GF-D8 (cell line): ENCODE data around the gene NEGR1.
A peak's percentile ranks its signal among the peaks of the same experiment; 100 is the strongest.

Source experiments
- DNase-seq: peaks from one replicate; lab custom pipeline; 2025; lab: John Stamatoyannopoulos, UW

NEGR1 gene

DNA sequence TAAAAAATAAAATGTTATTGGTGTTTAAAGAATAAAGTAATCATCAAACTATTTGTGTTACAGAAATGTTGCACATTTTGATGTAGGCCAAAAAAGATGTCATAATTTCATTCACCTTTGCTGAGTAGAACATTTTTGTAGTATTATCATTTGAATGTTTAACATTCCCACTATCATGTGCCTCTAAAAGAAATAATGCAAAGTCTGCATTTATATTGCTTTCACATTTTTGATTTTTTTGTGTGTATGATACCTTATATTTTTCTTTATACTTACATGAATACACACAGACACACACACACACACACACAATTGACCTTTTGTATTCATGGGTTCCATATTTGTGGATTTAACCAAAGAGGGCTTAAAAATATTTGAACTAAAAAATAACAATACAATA is 657.3 kb downstream of the NEGR1 start:
- DNase-seq = no peak

DNA sequence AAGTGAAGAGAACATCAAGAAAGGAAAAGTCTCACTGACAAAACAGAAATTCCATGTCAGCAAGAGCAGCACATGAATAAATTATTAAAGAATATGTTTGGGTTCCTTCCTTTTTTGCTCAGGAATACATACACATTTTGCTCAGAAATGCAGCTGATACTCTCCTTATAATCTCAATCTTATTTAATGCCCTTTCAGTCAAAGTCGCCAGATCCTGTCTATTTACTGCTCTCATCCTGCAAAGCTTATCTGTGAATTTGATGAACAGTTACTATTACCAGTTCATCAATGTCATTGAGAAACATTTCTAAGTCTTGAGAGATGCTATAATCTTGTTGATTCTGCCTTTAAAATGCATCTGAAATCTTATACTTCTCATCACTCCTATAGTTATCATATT is 658.5 kb downstream of the NEGR1 start:
- DNase-seq = no peak

DNA sequence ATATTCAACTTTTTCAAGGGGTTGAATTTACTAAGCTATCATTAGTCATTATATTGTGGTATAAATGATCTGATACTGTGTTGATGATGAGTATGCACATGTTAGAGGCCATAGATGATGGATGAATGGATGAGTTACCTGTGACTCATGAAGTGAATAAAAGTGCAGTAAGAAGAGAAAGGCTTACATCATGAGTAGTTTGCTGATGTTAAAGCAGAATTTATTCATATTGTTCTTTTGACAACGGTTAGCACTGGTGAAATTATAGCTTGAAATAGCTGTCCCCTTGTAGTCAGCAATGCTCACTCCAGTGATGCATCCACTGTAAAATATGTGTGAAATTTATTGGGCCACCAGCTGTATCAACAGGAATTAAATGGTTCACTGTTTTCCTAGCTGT is 660.6 kb downstream of the NEGR1 start:
- DNase-seq = no peak

DNA sequence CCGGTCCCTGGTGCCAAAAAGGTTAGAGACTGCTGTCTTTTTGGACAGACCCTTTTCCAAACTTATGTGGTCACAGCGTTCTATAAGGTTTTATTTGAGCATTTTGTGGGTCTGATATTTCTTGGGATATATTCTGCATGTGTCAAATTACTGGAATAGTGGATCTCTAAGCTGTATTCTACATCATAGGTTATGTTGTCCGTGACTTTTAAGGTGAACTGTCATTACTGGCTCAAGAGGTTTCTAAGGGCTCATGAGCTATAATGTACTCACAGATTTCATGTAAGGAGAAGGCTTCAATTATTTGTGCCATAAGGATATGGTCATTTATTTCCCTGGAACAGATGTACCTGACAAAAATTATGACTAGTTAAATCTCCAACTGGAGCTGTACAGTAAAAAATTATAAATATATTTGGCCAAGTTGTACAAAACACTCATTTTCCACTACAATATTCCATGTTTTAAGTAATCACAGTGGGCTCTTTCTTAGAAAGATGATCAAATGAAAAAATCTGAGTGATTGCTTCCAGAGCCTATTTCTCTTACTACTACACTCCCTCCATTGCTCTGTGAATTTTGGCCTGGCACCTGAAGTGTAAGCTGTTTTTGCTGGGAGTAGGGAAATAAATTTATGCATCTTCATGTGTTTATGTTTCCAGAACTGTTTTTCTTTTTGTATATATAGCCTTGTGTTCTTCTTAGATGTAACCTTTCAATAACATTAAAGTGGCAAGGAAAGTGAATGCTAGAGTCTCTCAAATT is 663.4 kb downstream of the NEGR1 start:
- DNase-seq = no peak

DNA sequence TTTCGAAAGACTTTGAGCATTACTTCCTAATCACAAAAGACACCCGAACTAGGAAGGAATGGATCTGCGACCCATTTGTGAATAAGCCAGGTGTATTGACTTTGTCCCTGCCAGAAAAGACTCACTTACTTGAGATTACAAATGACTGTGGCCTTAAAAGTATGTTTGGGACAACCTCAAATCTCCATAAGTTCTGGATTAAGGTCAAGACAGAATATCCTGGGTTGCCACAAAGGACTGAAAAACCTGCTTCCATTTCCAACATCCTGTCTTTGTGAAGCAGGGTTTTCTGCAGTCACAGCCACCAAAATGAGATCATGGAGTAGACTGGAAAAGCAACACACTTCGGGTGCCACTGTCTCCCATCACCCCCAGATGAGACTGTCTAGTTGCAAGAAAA is 664.1 kb downstream of the NEGR1 start:
- DNase-seq = no peak

DNA sequence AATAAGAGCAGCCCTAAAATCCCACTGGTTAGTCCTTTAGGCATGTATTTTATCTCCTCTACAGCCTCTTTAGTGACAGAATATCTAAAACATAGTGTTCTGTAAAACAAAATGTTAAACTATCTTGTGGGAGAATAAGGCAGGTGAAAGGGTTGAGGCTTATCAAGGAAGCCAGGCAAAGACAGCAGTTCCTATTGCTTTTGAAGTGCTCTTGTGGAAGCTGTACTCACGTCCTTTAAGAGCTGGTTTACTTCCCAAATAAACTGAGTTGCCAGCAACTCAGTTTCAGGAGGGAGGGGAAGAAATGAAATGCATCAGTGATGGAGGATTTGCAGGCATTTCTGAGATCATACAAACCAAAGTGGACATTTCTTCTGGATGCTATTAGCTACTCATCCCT is 671.9 kb downstream of the NEGR1 start:
- DNase-seq = no peak

DNA sequence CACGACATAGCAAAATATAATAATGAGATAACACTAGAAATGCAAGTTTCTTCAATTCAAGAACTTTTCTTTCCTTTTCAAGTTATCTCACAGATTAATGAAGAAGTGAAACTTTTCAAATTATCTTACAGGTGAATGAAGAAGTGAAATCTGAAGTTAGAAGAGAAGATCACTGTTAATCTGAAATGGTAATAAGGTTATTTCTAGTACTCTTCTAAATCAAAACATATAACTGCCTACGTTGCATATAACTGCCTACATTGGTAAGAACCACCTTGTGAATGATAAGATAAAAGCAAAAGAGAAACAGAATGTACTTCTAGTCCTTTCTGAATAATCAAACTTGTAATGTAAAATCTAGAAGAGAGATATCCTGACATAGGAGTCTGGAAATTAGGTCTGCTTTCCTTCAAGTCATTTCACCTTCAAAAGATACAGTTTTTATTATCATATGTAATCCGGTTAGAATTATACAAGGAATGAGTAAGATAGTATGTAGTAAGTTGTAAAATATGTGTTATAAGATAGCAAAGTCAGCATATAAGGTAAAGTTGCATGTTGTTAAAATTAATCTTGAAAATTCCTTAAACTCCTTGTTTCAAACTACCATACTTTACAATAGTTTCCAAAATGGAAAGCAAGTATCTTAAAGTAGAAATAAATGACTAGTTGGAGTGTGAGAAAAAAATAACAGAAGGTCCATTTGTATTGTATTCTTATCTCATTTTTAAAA is 679.1 kb downstream of the NEGR1 start:
- DNase-seq = no peak

DNA sequence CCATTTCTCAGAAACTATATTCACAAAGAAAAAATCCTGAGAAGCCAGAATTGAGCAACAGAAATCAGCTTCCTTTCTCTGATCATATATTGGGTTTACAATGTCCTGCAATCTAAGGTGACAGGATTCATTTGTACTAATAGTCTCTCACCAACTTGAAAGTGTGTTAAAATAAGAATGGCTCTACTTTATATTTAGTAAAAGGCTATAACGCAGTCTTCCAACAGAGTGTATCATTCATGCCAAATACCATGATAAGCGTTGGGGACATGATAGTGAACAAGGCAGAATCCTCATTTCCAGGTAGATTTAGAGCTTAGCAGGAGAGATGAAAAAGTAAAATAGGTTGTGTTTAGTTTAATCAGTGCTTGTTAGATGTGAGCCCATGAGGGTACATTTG is 682.3 kb downstream of the NEGR1 start:
- no peak for DNase-seq

DNA sequence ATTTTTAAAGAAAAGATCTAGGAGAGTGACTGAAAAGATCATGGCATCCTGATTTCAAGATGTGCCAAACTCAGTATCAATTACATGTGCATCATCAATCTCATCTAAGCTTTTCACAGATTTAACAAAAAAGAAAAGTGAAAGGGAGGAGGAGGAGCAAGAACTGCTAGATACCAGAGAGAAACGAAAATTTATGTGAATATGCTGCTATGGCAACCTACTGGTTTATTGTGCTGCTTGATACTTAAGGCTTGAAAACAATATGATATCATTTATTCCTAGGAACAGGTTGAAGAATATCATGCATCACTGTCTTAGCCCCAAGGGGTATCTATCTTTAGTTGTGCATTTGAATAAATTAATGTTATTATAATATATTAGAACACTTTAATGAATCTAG is 683.0 kb downstream of the NEGR1 start:
- no peak for DNase-seq

DNA sequence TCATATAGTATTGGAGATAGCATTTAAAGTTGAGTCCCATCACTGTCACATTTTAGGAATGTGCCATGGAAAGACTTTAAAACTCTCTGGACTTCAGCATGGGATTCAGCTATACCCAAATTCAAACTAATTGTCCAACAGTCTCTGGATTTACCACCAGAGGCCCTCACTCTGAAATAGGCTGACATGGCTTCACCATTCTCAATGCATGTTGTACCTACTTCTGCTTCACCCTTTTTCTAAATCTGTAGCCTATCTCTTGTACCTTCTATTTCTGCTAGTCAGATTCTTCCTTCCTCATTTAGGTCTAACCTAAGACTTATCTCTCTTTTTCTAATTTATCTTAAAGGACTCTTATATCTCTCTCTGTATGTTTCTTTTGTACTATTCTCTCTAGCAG is 688.8 kb downstream of the NEGR1 start:
- no peak for DNase-seq

DNA sequence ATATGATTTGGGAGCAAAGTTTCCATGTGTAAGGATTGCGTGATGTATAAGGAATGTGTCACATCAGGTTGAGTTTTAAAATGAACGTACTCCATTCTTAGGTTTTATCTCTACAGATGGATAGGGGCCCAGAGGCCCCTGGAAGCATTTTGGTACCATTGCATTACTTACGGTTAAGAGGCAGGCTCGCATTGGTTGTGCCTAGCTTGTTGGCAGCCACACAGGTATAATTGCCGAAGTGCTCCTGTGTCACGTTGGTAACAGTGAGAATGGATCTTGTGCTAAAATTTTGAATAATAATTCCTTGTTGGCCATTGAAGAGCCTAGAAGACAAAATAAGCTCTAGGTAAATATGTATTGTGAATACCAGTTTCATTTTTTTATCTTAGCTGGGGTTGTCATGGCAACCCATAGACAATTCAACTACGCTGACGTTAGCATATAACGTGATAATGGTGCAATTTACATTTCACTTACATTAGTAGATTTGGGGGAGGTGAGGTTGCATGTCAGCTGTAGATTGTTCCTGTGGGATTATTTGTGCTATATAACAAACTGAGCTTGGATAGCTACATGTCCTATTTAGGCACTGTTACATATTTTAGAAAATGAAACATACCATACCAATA is 689.6 kb downstream of the NEGR1 start:
- DNase-seq = no peak

DNA sequence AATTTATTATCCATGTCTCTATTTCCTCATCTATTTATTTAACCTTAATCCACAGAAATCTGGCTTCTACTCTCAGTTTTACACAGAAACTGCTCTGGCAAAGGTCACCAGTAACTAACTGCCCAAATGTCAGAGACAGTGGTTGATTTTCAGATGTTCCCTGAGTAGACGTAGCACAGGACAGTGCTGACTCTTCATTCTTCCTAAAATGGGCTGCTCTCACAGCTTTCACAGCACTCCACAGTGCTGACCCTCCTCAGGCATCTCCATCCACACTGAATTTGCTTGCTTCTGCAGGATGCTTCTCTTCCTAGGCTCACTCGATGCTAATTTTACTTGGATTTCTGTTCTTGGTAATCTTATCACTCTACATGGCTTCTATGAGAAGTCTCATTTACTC is 693.3 kb downstream of the NEGR1 start:
- DNase-seq = no peak

DNA sequence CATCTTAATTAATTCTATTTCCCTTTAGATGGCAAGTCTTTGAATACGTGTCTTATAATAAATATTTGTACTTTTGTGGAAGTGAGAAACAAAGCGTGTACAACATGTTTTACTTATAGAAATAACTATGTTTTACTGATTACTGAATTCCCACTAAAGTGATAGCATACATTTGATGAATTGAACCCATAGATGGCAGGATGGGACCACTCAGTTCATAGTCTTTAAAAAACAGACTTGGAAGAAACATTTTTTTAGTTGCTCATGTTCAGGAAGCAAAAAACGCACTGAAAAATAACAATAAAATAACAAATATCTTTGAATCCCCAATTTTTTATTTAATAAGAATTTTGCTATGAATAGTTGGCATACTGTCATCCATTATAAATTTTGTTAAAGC is 694.4 kb downstream of the NEGR1 start:
- DNase-seq = no peak

DNA sequence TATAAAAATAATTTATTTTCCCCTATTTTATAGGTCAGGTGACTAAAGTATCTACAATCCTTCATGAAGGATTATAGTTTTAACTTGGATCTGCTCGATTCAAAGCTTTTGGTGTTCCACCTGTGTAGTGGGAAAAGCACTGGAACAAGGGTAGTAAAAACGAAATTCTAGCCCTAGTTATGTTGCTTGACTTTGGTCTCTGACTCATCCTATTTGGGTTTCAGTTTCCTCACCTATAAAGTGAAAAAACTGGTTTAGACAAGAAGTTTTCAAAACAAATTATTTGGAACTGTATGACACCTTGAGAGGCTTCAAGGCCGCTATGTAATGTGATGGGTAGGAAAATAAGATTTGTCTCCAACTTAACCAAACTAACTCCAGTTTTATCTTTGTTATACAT is 696.3 kb downstream of the NEGR1 start:
- no peak for DNase-seq

DNA sequence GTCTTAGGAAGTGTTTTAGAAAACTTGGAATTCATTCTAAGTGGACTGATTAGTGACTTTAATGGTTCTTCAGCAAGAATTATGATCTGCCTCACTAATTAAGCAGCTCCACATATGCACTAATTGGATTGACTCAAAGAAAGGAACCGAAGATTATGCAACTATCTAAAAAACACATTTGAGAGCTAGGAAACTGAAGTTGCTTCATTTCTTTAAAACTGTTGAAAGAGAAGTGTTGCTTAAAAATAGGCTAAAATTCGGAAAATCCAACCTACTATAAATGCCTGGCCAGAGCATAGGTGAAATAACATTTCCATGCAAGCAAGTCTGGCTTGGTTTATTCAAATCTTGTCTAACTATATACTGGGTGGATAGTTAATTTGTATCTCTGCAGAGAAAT is 698.6 kb downstream of the NEGR1 start:
- DNase-seq = peak; percentile 26

DNA sequence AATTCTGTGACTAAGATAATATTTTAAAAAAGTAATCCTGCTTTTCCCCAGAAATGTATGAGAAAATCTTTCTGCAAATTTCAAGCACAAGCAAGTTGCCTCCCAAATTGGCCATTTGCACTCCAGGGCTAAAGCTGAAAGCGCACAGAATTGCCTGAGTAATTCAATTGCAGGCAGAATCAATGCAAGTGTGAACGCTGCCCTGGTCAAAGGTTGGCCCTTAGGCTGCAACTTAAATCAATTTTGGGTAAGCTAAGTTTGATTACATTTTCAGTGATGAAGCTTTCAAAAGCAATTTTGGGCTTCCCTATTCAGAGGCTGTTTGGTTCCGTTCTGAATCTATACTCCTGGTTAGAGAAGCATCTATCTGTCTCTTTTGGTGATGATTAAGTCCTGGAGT is 699.7 kb downstream of the NEGR1 start:
- no peak for DNase-seq

DNA sequence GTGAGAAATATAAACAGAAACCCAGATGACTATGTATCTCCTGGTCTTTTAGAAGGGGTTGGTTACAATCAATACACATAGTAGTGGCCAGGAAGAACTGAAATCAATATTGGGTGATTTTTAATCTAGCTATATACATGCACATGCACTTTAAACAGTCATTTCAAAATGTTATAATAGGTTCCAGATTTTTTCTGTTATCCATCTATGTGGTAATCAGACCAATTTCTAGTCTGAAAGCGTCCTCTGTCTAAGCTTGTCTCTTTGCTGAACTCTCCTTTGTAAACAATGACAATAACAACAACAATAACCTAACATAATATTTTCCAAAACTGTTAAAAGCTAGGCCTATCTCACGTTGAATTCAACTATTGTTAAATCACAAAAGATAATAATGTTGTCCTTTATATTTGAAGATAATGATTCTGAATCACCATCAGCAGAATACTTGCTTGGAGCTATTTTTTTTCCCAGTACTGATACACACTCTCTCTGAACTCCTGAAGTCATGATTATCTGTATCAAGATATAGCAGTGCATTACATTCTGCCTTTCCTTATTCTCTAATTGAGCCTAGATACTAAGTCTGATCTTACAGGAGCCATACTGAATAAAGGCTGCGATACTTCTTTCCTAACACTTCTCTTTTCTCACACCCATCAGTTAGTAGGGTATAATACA is 704.7 kb downstream of the NEGR1 start:
- no peak for DNase-seq

DNA sequence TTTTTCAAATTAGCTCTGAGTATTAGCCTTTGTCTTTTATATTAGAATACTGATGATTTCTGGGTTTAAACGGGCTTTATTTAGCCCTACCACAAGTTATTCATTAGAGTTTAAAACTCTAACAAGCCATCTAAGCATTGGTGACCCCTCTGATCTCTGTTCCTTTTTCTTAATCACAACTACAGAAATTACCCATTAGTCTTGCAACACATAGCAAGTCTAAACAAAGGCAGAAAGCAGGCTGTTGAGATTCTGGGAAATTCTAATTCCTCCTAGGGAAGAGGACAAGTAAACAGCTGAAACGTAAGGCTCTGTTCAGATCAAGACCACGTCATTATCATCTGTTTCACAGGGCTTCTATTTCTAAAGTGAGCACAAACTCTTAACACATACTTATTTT is 710.3 kb downstream of the NEGR1 start:
- DNase-seq = no peak

DNA sequence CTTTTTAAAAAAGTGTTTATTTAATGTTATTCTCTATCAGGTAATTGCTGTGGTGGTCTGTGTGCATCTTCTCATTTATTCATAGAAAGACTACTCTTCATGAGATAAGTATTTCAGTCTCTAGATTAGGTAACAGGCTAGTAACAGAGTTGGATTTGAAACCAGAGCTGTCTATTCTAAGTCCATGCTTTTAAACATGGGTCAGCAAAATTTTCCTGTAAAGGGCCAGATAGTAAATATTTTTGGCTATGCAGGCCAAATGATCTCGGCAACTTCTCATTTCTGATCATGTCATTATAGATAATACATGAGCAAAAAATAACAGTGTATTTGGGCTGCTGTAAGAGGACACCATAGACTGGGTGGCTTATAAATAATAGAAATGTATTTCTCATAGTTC is 715.9 kb downstream of the NEGR1 start:
- DNase-seq = no peak

DNA sequence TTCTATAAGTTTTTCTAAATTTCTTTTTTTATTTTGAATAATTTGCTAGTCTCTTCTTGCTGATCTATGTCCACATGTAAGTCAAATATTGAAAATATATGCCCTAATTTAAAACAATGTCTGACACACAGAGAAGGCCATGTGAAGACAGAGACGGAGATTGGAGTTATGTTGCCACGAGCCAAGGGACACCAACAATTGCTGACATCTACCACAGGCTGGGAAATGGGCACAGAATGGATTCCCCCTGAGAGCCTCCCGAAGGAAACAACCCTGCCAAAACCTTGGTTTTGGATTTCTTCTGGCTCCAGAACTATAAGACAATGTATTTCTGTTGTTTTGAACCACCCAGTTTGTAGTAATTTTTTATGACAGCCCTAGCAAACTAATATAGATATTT is 716.5 kb downstream of the NEGR1 start:
- no peak for DNase-seq

DNA sequence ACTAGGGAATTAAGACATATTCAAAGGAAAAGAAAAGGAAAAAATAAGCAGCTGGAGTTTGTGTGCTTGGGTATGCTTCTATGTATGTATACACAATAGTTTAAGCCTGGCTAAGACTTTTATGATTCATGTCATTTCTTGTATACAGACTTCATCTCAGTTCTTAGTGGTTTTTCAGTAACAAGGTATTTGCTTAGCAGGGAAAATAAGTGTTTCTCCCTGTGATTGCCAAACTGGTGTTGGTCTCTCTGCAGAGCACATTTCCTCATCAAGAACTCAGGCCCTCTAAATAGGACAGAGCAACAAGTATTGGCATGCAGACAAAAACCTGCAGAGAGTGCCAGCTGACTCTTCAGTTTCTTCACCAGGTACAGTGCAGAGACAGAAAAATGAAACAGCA is 717.1 kb downstream of the NEGR1 start:
- DNase-seq = no peak

DNA sequence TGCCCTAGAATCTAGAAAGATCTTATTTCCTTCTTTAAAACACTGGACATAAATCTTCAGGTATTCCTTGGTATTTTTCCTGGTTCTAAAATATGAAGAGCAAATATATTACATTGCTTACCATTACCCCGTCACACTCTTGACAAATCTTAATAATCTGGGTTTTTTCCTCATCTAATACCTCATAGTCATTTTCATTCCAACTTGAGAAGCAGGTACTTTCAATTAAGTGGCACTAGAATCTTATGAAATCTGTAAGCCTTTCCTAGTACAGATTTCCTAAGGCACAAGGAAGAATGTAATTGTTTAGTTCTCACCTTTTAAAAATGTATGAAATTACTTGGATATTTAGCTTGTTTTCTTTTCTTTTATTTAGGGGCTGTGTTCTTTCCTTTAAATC is 720.0 kb downstream of the NEGR1 start:
- DNase-seq = no peak

DNA sequence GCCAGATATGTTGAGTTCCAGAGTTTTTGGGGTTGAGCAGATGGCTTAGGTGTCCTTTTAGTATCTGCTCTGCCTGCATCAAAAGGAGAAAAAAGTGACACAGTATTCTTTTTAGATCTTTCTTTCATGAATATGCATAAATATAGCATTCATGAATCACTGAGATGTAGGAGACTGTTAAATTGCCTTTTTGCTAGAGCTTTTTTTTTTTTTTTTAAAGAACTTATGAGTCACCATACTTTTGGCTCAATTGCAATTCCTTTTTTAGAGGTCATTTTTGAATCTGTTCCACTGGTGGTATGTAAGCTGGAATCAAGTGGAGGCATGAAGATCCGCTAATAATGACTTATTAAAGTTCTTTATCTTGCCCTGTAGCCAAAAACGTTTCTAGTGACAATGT is 720.6 kb downstream of the NEGR1 start:
- DNase-seq = no peak
